Astrocyte (in vitro differentiated cells and primary cell): ENCODE results near the gene NRIP1. TPM values are rescaled to one million over a fixed set of nuclear protein-coding genes. Genes with fewer than 3 reads are reported as not detected.

ENCODE experiments used
- DNase-seq: peaks from one replicate; pipeline ENCODE4 v3.0.0-alpha.2; 2010; ENCODE audit warnings: low read depth
- FAIRE-seq: peaks from 2 replicates; lab custom pipeline; 2011; peaks lifted over from hg19 to GRCh38; lab: Jason Lieb, UNC
- H2AFZ ChIP-seq: 2 replicates; pipeline ENCODE4 v1.6.0; 2012; ENCODE audit warnings: low read depth, low read length, inconsistent platforms
- H3K27ac ChIP-seq: 2 replicates; pipeline ENCODE4 v1.5.1; 2011; ENCODE audit warnings: low read depth, low read length, inconsistent platforms
- H3K27me3 ChIP-seq: 2 replicates; pipeline ENCODE4 v1.6.0; 2011; ENCODE audit warnings: low read length, inconsistent platforms; ENCODE audit not compliant: insufficient read depth
- H3K36me3 ChIP-seq: 2 replicates; pipeline ENCODE4 v1.5.1; 2011; ENCODE audit warnings: low read length, inconsistent platforms; ENCODE audit not compliant: insufficient read depth
- H3K4me1 ChIP-seq: 2 replicates; pipeline ENCODE4 v1.5.1; 2011; ENCODE audit warnings: low read length, inconsistent platforms; ENCODE audit not compliant: insufficient read depth
- H3K4me2 ChIP-seq: 2 replicates; pipeline ENCODE4 v1.6.0; 2012; ENCODE audit warnings: low read length, inconsistent platforms
- H3K4me3 ChIP-seq: 2 replicates; pipeline ENCODE4 v1.5.1; 2011; ENCODE audit warnings: low read depth, mild to moderate bottlenecking, low read length, inconsistent platforms; ENCODE audit not compliant: insufficient read depth
- H3K79me2 ChIP-seq: 2 replicates; pipeline ENCODE4 v1.6.0; 2012; ENCODE audit warnings: mild to moderate bottlenecking, low read length, inconsistent platforms; ENCODE audit not compliant: insufficient read depth
- H3K9ac ChIP-seq: 2 replicates; pipeline ENCODE4 v1.6.0; 2012; ENCODE audit warnings: mild to moderate bottlenecking, low read length, inconsistent platforms
- H3K9me3 ChIP-seq: 2 replicates; pipeline ENCODE4 v1.5.1; 2012; ENCODE audit warnings: low read depth, mild to moderate bottlenecking, low read length, inconsistent platforms; ENCODE audit not compliant: insufficient read depth
- H4K20me1 ChIP-seq: 2 replicates; pipeline ENCODE4 v1.6.0; 2012; ENCODE audit warnings: low read length, inconsistent platforms; ENCODE audit not compliant: insufficient read depth
- H3K27ac Mint-ChIP-seq: one replicate; pipeline ENCODE4 v1.8.0; 2021; ENCODE audit warnings: mild to moderate bottlenecking, mixed read lengths; ENCODE audit not compliant: unreplicated experiment
- H3K27me3 Mint-ChIP-seq: one replicate; pipeline ENCODE4 v1.8.0; 2021; ENCODE audit warnings: low read depth, mixed read lengths; ENCODE audit not compliant: unreplicated experiment
- H3K36me3 Mint-ChIP-seq: one replicate; pipeline ENCODE4 v1.8.0; 2021; ENCODE audit warnings: low read depth, mixed read lengths; ENCODE audit not compliant: unreplicated experiment
- H3K4me1 Mint-ChIP-seq: one replicate; pipeline ENCODE4 v1.8.0; 2021; ENCODE audit warnings: low read depth, mixed read lengths; ENCODE audit not compliant: unreplicated experiment
- H3K4me3 Mint-ChIP-seq: one replicate; pipeline ENCODE4 v1.8.0; 2021; ENCODE audit warnings: mild to moderate bottlenecking, moderate library complexity, mixed read lengths; ENCODE audit not compliant: unreplicated experiment
- H3K9me3 Mint-ChIP-seq: one replicate; pipeline ENCODE4 v1.8.0; 2021; ENCODE audit warnings: mild to moderate bottlenecking, mixed read lengths; ENCODE audit not compliant: unreplicated experiment
- EZH2 ChIP-seq: IDR thresholded peaks from 2 replicates; pipeline ENCODE4 v1.6.1; 2012; ENCODE audit warnings: mild to moderate bottlenecking, low read length, inconsistent platforms; ENCODE audit not compliant: insufficient read depth
- total RNA-seq: library from RNA; stranded (reverse); gene quantifications from 2 replicates; pipeline ENCODE4 v1.2.1, GENCODE V29; 2021
- TF ChIP-seq, protein P1 (sequence below): IDR thresholded peaks from 2 replicates; pipeline ENCODE4 v1.5.1; 2011; ENCODE audit warnings: low read depth, mild to moderate bottlenecking, inconsistent platforms, low read length, moderate library complexity; ENCODE audit not compliant: insufficient read depth

Gene NRIP1
- total RNA-seq, 1 donor from 2014 or later = 55.5 TPM

DNA sequence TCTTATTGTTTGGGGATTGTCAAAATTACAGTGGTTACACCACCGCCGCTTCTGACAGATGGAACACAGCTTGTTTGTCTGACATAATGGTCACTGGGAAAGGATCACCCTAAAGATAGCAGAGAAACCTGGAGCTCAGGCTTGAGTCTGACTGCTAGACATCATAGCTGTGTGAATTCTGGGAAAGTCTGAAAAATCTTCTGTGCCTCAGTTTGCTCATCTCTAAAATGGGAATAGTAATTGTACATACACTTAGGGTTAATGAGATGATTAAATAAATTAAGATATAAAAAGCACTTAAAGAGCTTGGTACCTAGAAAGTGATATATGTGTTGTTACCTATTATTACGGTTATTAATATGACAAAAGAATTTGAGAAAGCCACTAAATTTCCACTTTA lies 39.7 kb upstream of the NRIP1 start:
- Histone ChIP-seq H3K79me2 (no peaks in the 10 kb centered on the region), H3K9me3 (no peaks in the 10 kb centered on the region), H3K4me1 (no peaks in the 10 kb centered on the region), H3K27me3 (no peaks in the 10 kb centered on the region), H3K9ac (no peak overlapping the region), H3K36me3 (no peaks in the 10 kb centered on the region), H3K4me2 (no peak overlapping the region), H2AFZ (no peak overlapping the region), H3K4me3 (no peak overlapping the region), H4K20me1 (no peaks in the 10 kb centered on the region), H3K27ac (no peak overlapping the region)
- no peak overlapping the region for H3K4me3 Mint-ChIP-seq
- FAIRE-seq (no peak), DNase-seq (no peak)
- no peaks in the 10 kb centered on the region for H3K36me3 Mint-ChIP-seq
- no peaks in the 10 kb centered on the region for H3K9me3 Mint-ChIP-seq
- TF ChIP-seq EZH2 = no peak
- TF ChIP-seq, protein P1, sequence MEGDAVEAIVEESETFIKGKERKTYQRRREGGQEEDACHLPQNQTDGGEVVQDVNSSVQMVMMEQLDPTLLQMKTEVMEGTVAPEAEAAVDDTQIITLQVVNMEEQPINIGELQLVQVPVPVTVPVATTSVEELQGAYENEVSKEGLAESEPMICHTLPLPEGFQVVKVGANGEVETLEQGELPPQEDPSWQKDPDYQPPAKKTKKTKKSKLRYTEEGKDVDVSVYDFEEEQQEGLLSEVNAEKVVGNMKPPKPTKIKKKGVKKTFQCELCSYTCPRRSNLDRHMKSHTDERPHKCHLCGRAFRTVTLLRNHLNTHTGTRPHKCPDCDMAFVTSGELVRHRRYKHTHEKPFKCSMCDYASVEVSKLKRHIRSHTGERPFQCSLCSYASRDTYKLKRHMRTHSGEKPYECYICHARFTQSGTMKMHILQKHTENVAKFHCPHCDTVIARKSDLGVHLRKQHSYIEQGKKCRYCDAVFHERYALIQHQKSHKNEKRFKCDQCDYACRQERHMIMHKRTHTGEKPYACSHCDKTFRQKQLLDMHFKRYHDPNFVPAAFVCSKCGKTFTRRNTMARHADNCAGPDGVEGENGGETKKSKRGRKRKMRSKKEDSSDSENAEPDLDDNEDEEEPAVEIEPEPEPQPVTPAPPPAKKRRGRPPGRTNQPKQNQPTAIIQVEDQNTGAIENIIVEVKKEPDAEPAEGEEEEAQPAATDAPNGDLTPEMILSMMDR = no peak
- H3K4me1 Mint-ChIP-seq = no peaks in the 10 kb centered on the region
- H3K27me3 Mint-ChIP-seq = peaks cover 2% of the 10 kb centered on the region
- no peak overlapping the region for H3K27ac Mint-ChIP-seq

DNA sequence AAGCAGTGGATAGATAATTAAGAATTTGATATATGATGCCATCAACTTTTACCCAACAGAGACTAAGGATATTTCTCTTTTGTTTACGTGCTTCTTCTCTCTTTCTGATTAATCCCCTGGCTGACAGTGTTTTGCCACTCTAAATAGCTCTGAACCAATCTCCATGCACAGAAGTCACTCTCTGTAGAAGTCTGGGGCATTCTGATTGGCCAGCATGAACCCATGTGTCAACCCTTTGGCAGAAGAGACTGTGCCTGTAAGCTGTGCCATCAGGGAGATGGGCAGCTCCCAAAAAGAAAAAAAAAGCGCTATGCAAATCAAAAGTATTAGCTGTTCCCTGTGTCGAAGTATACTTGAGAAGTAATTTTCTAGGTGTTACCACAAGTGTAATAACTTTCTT lies 34.1 kb upstream of the NRIP1 start:
- Histone ChIP-seq H4K20me1 (no peaks in the 10 kb centered on the region), H3K4me1 (no peaks in the 10 kb centered on the region), H3K27me3 (no peaks in the 10 kb centered on the region), H3K36me3 (no peaks in the 10 kb centered on the region), H3K4me3 (no peak overlapping the region), H3K9me3 (no peaks in the 10 kb centered on the region), H2AFZ (no peak overlapping the region), H3K4me2 (no peak overlapping the region), H3K27ac (no peak overlapping the region), H3K9ac (no peak overlapping the region), H3K79me2 (no peaks in the 10 kb centered on the region)
- H3K27me3 Mint-ChIP-seq = peaks cover 2% of the 10 kb centered on the region
- no peaks in the 10 kb centered on the region for H3K36me3 Mint-ChIP-seq
- FAIRE-seq (no peak), DNase-seq (no peak)
- no peak overlapping the region for H3K27ac Mint-ChIP-seq
- TF ChIP-seq EZH2 = no peak
- TF ChIP-seq, protein P1 = no peak
- H3K9me3 Mint-ChIP-seq = no peaks in the 10 kb centered on the region
- H3K4me1 Mint-ChIP-seq = no peaks in the 10 kb centered on the region
- no peak overlapping the region for H3K4me3 Mint-ChIP-seq

DNA sequence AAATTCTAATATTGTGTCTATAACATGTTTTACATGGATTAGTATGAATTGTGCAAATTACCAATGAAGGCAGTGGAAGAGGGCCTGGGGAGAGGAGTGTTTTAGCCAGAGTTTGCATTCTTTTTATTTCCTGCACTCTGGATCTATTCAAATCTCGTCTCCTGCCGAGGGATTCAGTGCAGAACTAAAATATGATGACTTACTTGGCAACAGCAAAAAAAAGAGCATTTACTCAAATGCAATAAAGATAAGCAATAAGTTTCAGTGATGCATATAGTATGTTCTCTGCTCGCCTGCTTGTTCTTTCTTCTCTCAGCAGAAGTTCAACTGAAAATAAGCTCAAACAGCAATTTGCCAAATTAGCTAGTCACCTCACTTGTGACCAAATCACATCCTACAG lies 33.4 kb upstream of the NRIP1 start:
- FAIRE-seq = no peak
- no peak for TF ChIP-seq EZH2
- TF ChIP-seq, protein P1 = no peak
- H3K79me2 ChIP-seq = no peaks in the 10 kb centered on the region
- H2AFZ ChIP-seq = no peak overlapping the region
- no peaks in the 10 kb centered on the region for H3K4me1 ChIP-seq
- H3K36me3 ChIP-seq = no peaks in the 10 kb centered on the region
- peaks cover 2% of the 10 kb centered on the region for H3K27me3 Mint-ChIP-seq
- no peak overlapping the region for H3K4me3 Mint-ChIP-seq
- DNase-seq = no peak
- no peak overlapping the region for H3K4me3 ChIP-seq
- H3K27ac ChIP-seq = no peak overlapping the region
- H3K9me3 Mint-ChIP-seq = no peaks in the 10 kb centered on the region
- no peak overlapping the region for H3K27ac Mint-ChIP-seq
- no peaks in the 10 kb centered on the region for H3K4me1 Mint-ChIP-seq
- H3K4me2 ChIP-seq = no peak overlapping the region
- H4K20me1 ChIP-seq = no peaks in the 10 kb centered on the region
- H3K36me3 Mint-ChIP-seq = no peaks in the 10 kb centered on the region
- no peak overlapping the region for H3K9ac ChIP-seq
- no peaks in the 10 kb centered on the region for H3K27me3 ChIP-seq
- no peaks in the 10 kb centered on the region for H3K9me3 ChIP-seq
